Stomach (tissue), 19 donors: ENCODE measurements around the gene LY6G6C. TPM values are rescaled to one million over a fixed set of nuclear protein-coding genes. Genes with fewer than 3 reads are reported as not detected.

ENCODE experiments used
- DNase-seq, 2 donors: peaks; one replicate each; pipeline versions ENCODE4 v3.0.0 to v3.0.0-alpha.2; 2013 to 2019
- H3K27ac ChIP-seq, 5 donors: fragments of 200-600 bp in 4 of 5; sonication (generic) in 4 of 5; one replicate each; pipeline ENCODE4 v1.5.1; 2013 to 2019; ENCODE audit warnings: mild to moderate bottlenecking in 1 of 5, moderate library complexity in 1 of 5
- H3K27me3 ChIP-seq, 3 donors: fragments of 200-600 bp; sonication (generic); one replicate each; pipeline ENCODE4 v1.5.1; 2017 to 2019; ENCODE audit warnings: mixed run types in 1 of 3
- H3K36me3 ChIP-seq, 4 donors: fragments of 200-600 bp; sonication (generic); 1 replicate in 3 of 4; 2 replicates in 1 of 4; pipeline ENCODE4 v1.5.1; 2016 to 2019
- H3K4me1 ChIP-seq, 4 donors: fragments of 200-600 bp; sonication (generic); one replicate each; pipeline ENCODE4 v1.5.1; 2016 to 2019
- H3K4me3 ChIP-seq, 4 donors: fragments of 200-600 bp; sonication (generic) in 3 of 4; one replicate each; pipeline ENCODE4 v1.5.1; 2016 to 2019; ENCODE audit warnings: mild to moderate bottlenecking in 1 of 4
- H3K9me3 ChIP-seq, 4 donors: fragments of 200-600 bp; sonication (generic); one replicate each; pipeline ENCODE4 v1.5.1; 2016 to 2019
- CTCF ChIP-seq, 7 experiments: fragments of 450-650 bp in 4 of 7; fragments of 200-600 bp in 3 of 7; sonication (generic) in 3 of 7; IDR thresholded peaks; one replicate each; pipeline ENCODE4 v1.5.1; 2016 to 2019; ENCODE audit warnings: antibody characterized with exemption in 7 of 7, control low read depth in 2 of 7, mild to moderate bottlenecking in 1 of 7
- EP300 ChIP-seq: sonication (generic); formaldehyde crosslinking; IDR thresholded peaks from one replicate; pipeline ENCODE4 v1.6.1; 2017; ENCODE audit warnings: antibody characterized with exemption
- POLR2A ChIP-seq, 4 donors: fragments of 450-650 bp; IDR thresholded peaks; one replicate each; pipeline ENCODE4 v1.6.1; 2016; ENCODE audit warnings: antibody characterized with exemption in 4 of 4, control low read depth in 2 of 4, mild to moderate bottlenecking in 1 of 4, moderate library complexity in 1 of 4
- POLR2AphosphoS5 ChIP-seq, 3 donors: sonication (generic); formaldehyde crosslinking; IDR thresholded peaks; one replicate each; pipeline ENCODE4 v1.6.1; 2016; ENCODE audit warnings: antibody characterized with exemption in 3 of 3
- WGBS, 5 donors: extraction: QIAGEN DNeasy Blood & Tissue Kit in 3 of 5; methylation state at CpG; one replicate each; pipeline versions ENCODE4 v1.1.5 to v1.1.7; 2013 to 2018; 5-methylcytosine and 5-hydroxymethylcytosine counted together
- intact Hi-C: fragments of 100-400 bp; cut with DNase I; formaldehyde crosslinking; loops from one replicate; pipeline ENCODE4 v1.15.1; 2023; ENCODE audit warnings: low total_unique reads
- long read RNA-seq, 10 donors: transcript quantifications; one replicate each; lab custom pipeline, GENCODE V29; 2026
- polyA plus RNA-seq, 3 donors: library from polyadenylated mRNA; stranded (reverse); fragments of 200-250 nt; gene quantifications; one replicate each; pipeline ENCODE4 v1.2.3, GENCODE V29; 2013
- total RNA-seq, 5 donors: library from RNA; depleted of rRNA; stranded (reverse); fragments of >200 nt; gene quantifications; one replicate each; pipeline versions ENCODE4 v1.1.0 to v1.2.3, GENCODE V29; 2014 to 2016
- donor health status: healthy with polysubstance abuse.
- donor health status: Bipolar disorder and iron deficiency.
- donor health status: healthy.

Gene LY6G6C
- total RNA-seq = not detected
- polyA plus RNA-seq = under 1 TPM in 1 of 3 donors, not detected in 2; 0.90 TPM
- long read RNA-seq, donor 1 = 0 reads
- long read RNA-seq, donor 2 = 0 reads
- long read RNA-seq, donor 3 = 0 reads
- long read RNA-seq, donor 4 = 0 reads
- long read RNA-seq, donor 5 = 0 reads
- long read RNA-seq, donor 6 = 0 reads
- long read RNA-seq, donor 7 = 0 reads
- long read RNA-seq, donor 8 = 0 reads
- long read RNA-seq, donor 9 = 0 reads
- long read RNA-seq, donor 10 = 0 reads

- intact Hi-C loops = no loop called here
- TF ChIP-seq CTCF (IDR thresholded peaks at IDR 0.05) (no peak), POLR2A (IDR thresholded peaks at IDR 0.05) (no peak), EP300 (no peak), POLR2AphosphoS5 (IDR thresholded peaks at IDR 0.05) (no peak)
- DNase-seq = no peak
- peaks cover under 1 to 13% (median 11%) of the 10 kb centered on the region in 4 donors for H3K36me3 ChIP-seq
- no peaks in the 10 kb centered on the region for H3K27me3 ChIP-seq
- peaks cover 0 to 22% (median 12%) of the 10 kb centered on the region in 4 donors for H3K4me1 ChIP-seq
- no peaks in the 10 kb centered on the region for H3K9me3 ChIP-seq
- WGBS, 5 donors = 80 to 96% (median 89%) methylated on average over 4 of the region's 4 CpGs
- H3K4me3 ChIP-seq = no peak within 1 kb of the TSS
- no peak within 1 kb of the TSS for H3K27ac ChIP-seq
Measured at GRCh38 chr6:31721351-31722020, at the start of gene LY6G6C. LY6G6C (minus strand) TSS chr6:31721746; CDS start chr6:31721679, 67 bp downstream.

- H3K4me3 ChIP-seq = no peak overlapping the region
- no peaks in the 10 kb centered on the region for H3K36me3 ChIP-seq
- H3K27ac ChIP-seq = no peak overlapping the region
- WGBS, 5 donors = 77 to 91% (median 89%) methylated on average over 2 of the region's 2 CpGs
- H3K9me3 ChIP-seq = no peaks in the 10 kb centered on the region
- no peak for DNase-seq
- TF ChIP-seq POLR2A (IDR thresholded peaks at IDR 0.05) (no peak), CTCF (IDR thresholded peaks at IDR 0.05) (no peak)
- H3K4me1 ChIP-seq = peaks cover 13 to 38% (median 21%) of the 10 kb centered on the region in 4 donors
- peaks cover 0 to 6% (median 0%) of the 10 kb centered on the region in 3 donors for H3K27me3 ChIP-seq
- intact Hi-C loops = no loop called here
Measured at GRCh38 chr6:31770860-31771259, 49.3 kb upstream of the LY6G6C start.

- Histone ChIP-seq H3K36me3 (no peaks in the 10 kb centered on the region), H3K9me3 (no peaks in the 10 kb centered on the region), H3K27me3 (peaks cover 0 to 7% (median 0%) of the 10 kb centered on the region in 3 donors), H3K4me3 (no peak overlapping the region), H3K27ac (no peak overlapping the region), H3K4me1 (peaks cover 5 to 27% (median 13%) of the 10 kb centered on the region in 4 donors)
- WGBS, 5 donors = 42 to 57% (median 49%) methylated on average over 12 of the region's 12 CpGs
- TF ChIP-seq POLR2AphosphoS5 (IDR thresholded peaks at IDR 0.05) = peak in 1 of 3 donors; percentile 68
- TF ChIP-seq CTCF (IDR thresholded peaks at IDR 0.05) = peak in 5 of 7 experiments; percentile 68 to 90 (median 87)
- no peak for TF ChIP-seq EP300
- DNase-seq = peak; percentile 84 to 89
- intact Hi-C loops = loop anchor here (10.0 kb wide), 1 partner anchor 85 kb away; the partner anchor contains the start of gene LY6G5C
Measured at GRCh38 chr6:31769684-31770371, 48.3 kb upstream of the LY6G6C start.
